ENCODE results near the gene OR56A3. TPM values are rescaled to one million over a fixed set of nuclear protein-coding genes. Genes with fewer than 3 reads are reported as not detected.

The OR56A3 gene
- total and polyA plus RNA-seq, 7 experiments from 2014 or later, result not detected

- POLR2A ChIA-PET, result no interaction called here
- H3K9me3 Mint-ChIP-seq, result peaks cover 0 to 2% (median 0%) of the 10 kb centered on the region in 11 donors
These were observed 52.7 kb downstream of the OR56A3 start for GRCh38 chr11:5994791-5995190.

More at GRCh38 chr11:5994791-5995190, 52.7 kb downstream of the OR56A3 start:
- no peaks in the 10 kb centered on the region for H3K4me1 Mint-ChIP-seq
- Histone ChIP-seq H3K27me3 (ENCODE audit: control insufficient read depth in 2 of 2, insufficient read depth in 2 of 2, low read length in 2 of 2) (peaks cover 0 to 3% of the 10 kb centered on the region in 2 donors), H3K4me3 (ENCODE audit: low read length) (no peak overlapping the region), H3K36me3 (ENCODE audit: control insufficient read depth in 2 of 3, insufficient read depth in 3 of 3, low read length in 3 of 3) (no peaks in the 10 kb centered on the region), H3K4me1 (ENCODE audit: control insufficient read depth in 2 of 2, insufficient read depth in 2 of 2, low read length in 2 of 2) (no peaks in the 10 kb centered on the region), H3K9me3 (ENCODE audit: control insufficient read depth in 2 of 3, low read length in 3 of 3) (no peaks in the 10 kb centered on the region), H3K27ac (ENCODE audit: low read depth, low read length) (no peak overlapping the region)
- no peaks in the 10 kb centered on the region for H3K36me3 Mint-ChIP-seq
- intact Hi-C loops (cut with micrococcal nuclease), result no loop called here
- ATAC-seq, result no peak
- CTCF ChIA-PET, result no interaction called here
- DNase-seq, result no peak
- no peak overlapping the region for H3K27ac Mint-ChIP-seq
- H3K4me3 Mint-ChIP-seq, result no peak overlapping the region
- H3K27me3 Mint-ChIP-seq, result peaks cover 6 to 26% (median 18%) of the 10 kb centered on the region in 5 donors

Other genes with a start within 250 kb of the OR56A3 start
- gene OR56B1, start 205.8 kb upstream of the OR56A3 start, total RNA-seq, result 1 to 10 TPM in 1 of 5 experiments, under 1 TPM in 4; 0.19 to 1.4 (median 0.71) TPM
- gene OR56B1, start 205.8 kb upstream of the OR56A3 start, polyA plus RNA-seq, result under 1 TPM in 1 of 2 donors, not detected in 1; 0.11 TPM
- gene OR52N4, start 188.0 kb upstream of the OR56A3 start, total RNA-seq, result 1 to 10 TPM; 1.0 to 2.8 (median 2.4) TPM
- under 1 TPM; 0.25 to 0.33 TPM for gene OR52N4, start 188.0 kb upstream of the OR56A3 start, polyA plus RNA-seq
- gene OR52N5, start 158.9 kb upstream of the OR56A3 start, total RNA-seq, result not detected
- not detected for gene OR52N5, start 158.9 kb upstream of the OR56A3 start, polyA plus RNA-seq
- gene OR52N1, start 151.0 kb upstream of the OR56A3 start, total RNA-seq, result not detected
- gene OR52N1, start 151.0 kb upstream of the OR56A3 start, polyA plus RNA-seq, result not detected
- gene OR52N2, start 133.3 kb upstream of the OR56A3 start, total RNA-seq, result not detected
- gene OR52N2, start 133.3 kb upstream of the OR56A3 start, polyA plus RNA-seq, result not detected
- not detected for gene OR52E6, start 100.4 kb upstream of the OR56A3 start, total RNA-seq
- not detected for gene OR52E6, start 100.4 kb upstream of the OR56A3 start, polyA plus RNA-seq
- not detected for gene OR52E8, start 84.6 kb upstream of the OR56A3 start, total RNA-seq
- gene OR52E8, start 84.6 kb upstream of the OR56A3 start, polyA plus RNA-seq, result not detected
- gene OR52E4, start 61.6 kb upstream of the OR56A3 start, total RNA-seq, result not detected
- not detected for gene OR52E4, start 61.6 kb upstream of the OR56A3 start, polyA plus RNA-seq
- not detected for gene OR52E5, start 49.0 kb upstream of the OR56A3 start, total RNA-seq
- not detected for gene OR52E5, start 49.0 kb upstream of the OR56A3 start, polyA plus RNA-seq
- gene OR56A5, start 26.2 kb downstream of the OR56A3 start, total RNA-seq, result not detected
- not detected for gene OR56A5, start 26.2 kb downstream of the OR56A3 start, polyA plus RNA-seq
- not detected for gene OR52L1, start 44.7 kb downstream of the OR56A3 start, total RNA-seq
- not detected for gene OR52L1, start 44.7 kb downstream of the OR56A3 start, polyA plus RNA-seq
- gene OR56A4, start 64.7 kb downstream of the OR56A3 start, total RNA-seq, result under 1 TPM in 2 of 5 experiments, not detected in 3; 0.07 to 0.08 TPM
- gene OR56A4, start 64.7 kb downstream of the OR56A3 start, polyA plus RNA-seq, result not detected
- gene OR56A1, start 88.5 kb downstream of the OR56A3 start, total RNA-seq, result not detected
- not detected for gene OR56A1, start 88.5 kb downstream of the OR56A3 start, polyA plus RNA-seq
- gene OR56B4, start 165.4 kb downstream of the OR56A3 start, total RNA-seq, result not detected
- not detected for gene OR56B4, start 165.4 kb downstream of the OR56A3 start, polyA plus RNA-seq
- gene OR52B2, start 228.1 kb downstream of the OR56A3 start, total RNA-seq, result not detected
- not detected for gene OR52B2, start 228.1 kb downstream of the OR56A3 start, polyA plus RNA-seq

Measured in naive thymus-derived CD4-positive, alpha-beta T cell (primary cell).